HG02759 (cell line): ENCODE measurements around the gene PHOSPHO2.

ENCODE experiments used
- ATAC-seq: cut with Tn5 transposase; IDR thresholded peaks from one replicate; pipeline ENCODE4 v1.9.1; 2021; ENCODE audit warnings: mild to moderate bottlenecking, moderate library complexity; ENCODE audit not compliant: unreplicated experiment

The PHOSPHO2 gene

GRCh38 chr2:169715379-169716237 is 21.3 kb downstream of the PHOSPHO2 start:
- ATAC-seq: no peak

- no peak for ATAC-seq
Measured at GRCh38 chr2:169716238-169716886, 22.1 kb downstream of the PHOSPHO2 start.

- ATAC-seq: no peak
Measured at GRCh38 chr2:169716938-169717690, 22.8 kb downstream of the PHOSPHO2 start.

- ATAC-seq: no peak
Measured at GRCh38 chr2:169717691-169718063, 23.4 kb downstream of the PHOSPHO2 start.

- ATAC-seq: no peak
Measured at GRCh38 chr2:169718930-169719504, 24.7 kb downstream of the PHOSPHO2 start.

GRCh38 chr2:169721016-169721415 is 26.7 kb downstream of the PHOSPHO2 start:
- no peak for ATAC-seq

GRCh38 chr2:169727065-169727464 is 32.8 kb downstream of the PHOSPHO2 start:
- ATAC-seq: no peak

- no peak for ATAC-seq
Measured at GRCh38 chr2:169729274-169729605, 35.0 kb downstream of the PHOSPHO2 start.

- ATAC-seq: no peak
Measured at GRCh38 chr2:169732075-169732474, 37.8 kb downstream of the PHOSPHO2 start.

- no peak for ATAC-seq
Measured at GRCh38 chr2:169732583-169733358, 38.5 kb downstream of the PHOSPHO2 start.

GRCh38 chr2:169734169-169734847 is 40.0 kb downstream of the PHOSPHO2 start:
- peak; percentile 41 for ATAC-seq

GRCh38 chr2:169735623-169736022 is 41.4 kb downstream of the PHOSPHO2 start:
- ATAC-seq: no peak

GRCh38 chr2:169736902-169737301 is 42.6 kb downstream of the PHOSPHO2 start:
- ATAC-seq: no peak

GRCh38 chr2:169738566-169739229 is 44.4 kb downstream of the PHOSPHO2 start:
- no peak for ATAC-seq

GRCh38 chr2:169739351-169739750 is 45.1 kb downstream of the PHOSPHO2 start:
- no peak for ATAC-seq

GRCh38 chr2:169743549-169743948 is 49.3 kb downstream of the PHOSPHO2 start:
- ATAC-seq: no peak

GRCh38 chr2:169746240-169746639 is 52.0 kb downstream of the PHOSPHO2 start:
- ATAC-seq: no peak

GRCh38 chr2:169748319-169748718 is 54.0 kb downstream of the PHOSPHO2 start:
- no peak for ATAC-seq
